NCI-H1048 (cell line): ENCODE measurements around the gene NANP.

Source experiments
- DNase-seq: peaks from one replicate; lab custom pipeline; 2025; lab: John Stamatoyannopoulos, UW

NANP gene

GRCh38 chr20:25571240-25571639 lies 52.6 kb downstream of the NANP start:
- no peak for DNase-seq

DNA sequence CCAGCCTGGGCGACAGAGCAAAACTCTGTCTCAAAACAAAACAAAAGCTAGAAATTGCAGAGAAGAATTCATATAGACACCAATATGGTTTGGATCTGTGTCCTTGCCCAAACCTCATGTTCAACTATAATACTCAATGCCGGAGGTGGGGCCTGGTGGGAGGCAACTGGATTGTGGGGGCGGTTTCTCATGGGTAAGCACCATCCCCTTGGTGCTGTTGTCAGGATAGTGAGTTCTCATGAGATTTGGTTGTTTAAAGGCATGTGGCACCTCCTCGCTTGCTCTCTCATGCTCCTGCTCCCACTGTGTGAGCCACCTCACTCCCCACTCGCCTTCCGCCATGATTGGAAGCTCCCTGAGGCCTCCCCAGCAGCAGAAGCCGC lies 53.7 kb downstream of the NANP start:
- no peak for DNase-seq

DNA sequence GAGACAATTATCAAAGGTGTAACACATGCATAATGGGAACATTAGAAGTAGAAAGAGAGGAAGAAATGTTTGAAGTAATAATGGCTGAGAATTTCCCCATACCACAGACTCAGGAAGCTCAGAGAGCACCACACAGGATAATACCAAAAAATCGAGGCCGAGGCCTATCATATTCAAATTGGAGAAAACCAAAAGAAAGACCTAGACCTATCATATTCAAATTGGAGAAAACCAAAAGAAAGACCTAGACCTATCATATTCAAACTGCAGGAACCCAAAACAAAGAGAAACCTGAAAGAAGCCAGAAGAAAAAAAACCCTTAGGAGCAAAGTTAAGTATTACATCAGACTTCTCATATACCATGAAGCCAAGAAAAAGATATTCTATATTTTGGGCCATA lies 56.5 kb downstream of the NANP start:
- DNase-seq = no peak

GRCh38 chr20:25566821-25567220 lies 57.0 kb downstream of the NANP start:
- no peak for DNase-seq

DNA sequence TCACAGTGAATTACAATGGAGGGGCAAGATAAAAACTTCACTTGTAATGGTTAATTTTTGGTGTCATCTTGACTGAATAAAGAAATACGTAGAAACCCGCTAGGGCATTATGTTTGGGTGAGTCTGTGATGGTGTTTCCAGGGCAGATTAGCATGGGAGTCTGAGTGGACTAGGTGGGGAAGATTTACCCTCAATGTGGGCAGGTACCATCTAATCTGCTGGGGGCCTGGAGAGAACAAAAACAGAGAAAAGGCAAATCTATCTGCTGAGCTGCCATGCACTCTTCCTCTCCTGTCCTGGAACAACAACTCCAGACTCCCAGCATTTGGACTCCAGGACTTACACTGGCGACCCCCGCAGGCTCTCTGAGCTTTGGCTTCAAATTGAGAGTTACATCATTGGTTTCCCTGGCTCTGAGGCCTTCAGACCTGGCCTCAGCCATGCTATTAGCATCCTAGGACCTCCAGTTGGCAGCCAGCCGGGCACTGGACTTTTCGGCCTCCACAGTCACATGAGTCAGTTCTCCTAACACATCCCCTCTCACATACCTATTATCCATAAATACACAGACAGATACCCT lies 58.1 kb downstream of the NANP start:
- no peak for DNase-seq

- DNase-seq = no peak
Measured at GRCh38 chr20:25563876-25564275, 59.9 kb downstream of the NANP start.

GRCh38 chr20:25563362-25563761 lies 60.5 kb downstream of the NANP start:
- DNase-seq = no peak
